B cell (primary cell): ENCODE data around the gene ATG16L1. TPM values are rescaled to one million over a fixed set of nuclear protein-coding genes. Genes with fewer than 3 reads are reported as not detected.

ENCODE experiments used
- ATAC-seq: fragments of 200-7000 bp; cut with Tn5 transposase; one replicate; pipeline ENCODE4 v1.10.0; 2021; ENCODE audit warnings: low read depth, mild to moderate bottlenecking, moderate number of reproducible peaks, moderate library complexity
- CTCF ChIA-PET: fragments of 350-600 bp; sonication (Branson Sonifier 250); formaldehyde crosslinking; loops from one replicate; lab custom pipeline; 2021; ENCODE audit warnings: antibody characterized with exemption, inconsistent platforms; lab: Charles Lee
- POLR2A ChIA-PET: fragments of 350-600 bp; sonication (Branson Sonifier 250); formaldehyde crosslinking; loops from one replicate; lab custom pipeline; 2021; ENCODE audit warnings: antibody characterized with exemption; lab: Charles Lee
- DNase-seq: peaks from one replicate; pipeline ENCODE4 v3.0.0; 2013
- H2AFZ ChIP-seq: 2 replicates; pipeline ENCODE4 v1.6.1; 2012; ENCODE audit warnings: mild to moderate bottlenecking, low read depth, low read length; ENCODE audit not compliant: insufficient read depth, poor library complexity, severe bottlenecking
- H3K27ac ChIP-seq, 2 donors: 1 replicate in 1 of 2; 2 replicates in 1 of 2; pipeline ENCODE4 v1.5.1; 2012 to 2013; ENCODE audit warnings: low read length in 2 of 2, mild to moderate bottlenecking in 2 of 2, moderate library complexity in 1 of 2
- H3K27me3 ChIP-seq, 4 experiments: fragments of 200-600 bp in 1 of 4; sonication (generic) in 1 of 4; replicated peaks in 1 of 4; 1 replicate in 2 of 4; 2 replicates in 2 of 4; pipeline versions ENCODE4 v1.6.1 to v1.7.0; 2013 to 2016; ENCODE audit warnings: low read length in 3 of 4, mild to moderate bottlenecking in 2 of 4, mixed read lengths in 1 of 4, moderate library complexity in 1 of 4; ENCODE audit not compliant: insufficient read depth in 4 of 4, control insufficient read depth in 3 of 4; ENCODE audit errors: control extremely low read depth in 1 of 4
- H3K36me3 ChIP-seq, 2 experiments: replicated peaks in 1 of 2; 1 replicate in 1 of 2; 2 replicates in 1 of 2; pipeline versions ENCODE4 v1.6.1 to v1.7.1; 2013; ENCODE audit warnings: low read length in 1 of 2; ENCODE audit not compliant: insufficient read depth in 2 of 2, control insufficient read depth in 1 of 2; ENCODE audit errors: control extremely low read depth in 1 of 2, extremely low read depth in 1 of 2
- H3K4me1 ChIP-seq, 2 donors: fragments of 200-600 bp in 1 of 2; sonication (generic) in 1 of 2; 1 replicate in 1 of 2; 2 replicates in 1 of 2; pipeline versions ENCODE4 v1.5.1 to v1.6.1; 2013 to 2017; ENCODE audit warnings: low read length in 2 of 2; ENCODE audit not compliant: control insufficient read depth in 2 of 2, insufficient read depth in 2 of 2
- H3K4me2 ChIP-seq: replicated peaks from 2 replicates; pipeline ENCODE3; 2012; ENCODE audit warnings: mild to moderate bottlenecking, low read depth, low read length; ENCODE audit not compliant: poor library complexity, severe bottlenecking
- H3K4me3 ChIP-seq, 5 experiments: fragments of 200-600 bp in 1 of 5; sonication (generic) in 1 of 5; 1 replicate in 3 of 5; 2 replicates in 2 of 5; pipeline versions ENCODE4 v1.5.1 to v1.7.0; 2011 to 2016; ENCODE audit warnings: low read length in 4 of 5, mild to moderate bottlenecking in 4 of 5, low read depth in 2 of 5, control low read depth in 1 of 5, moderate library complexity in 1 of 5; ENCODE audit not compliant: insufficient read depth in 1 of 5; ENCODE audit errors: control extremely low read depth in 1 of 5, extremely low read depth in 1 of 5
- H3K79me2 ChIP-seq: fragments of 200-600 bp; sonication (generic); one replicate; pipeline ENCODE4 v1.6.0; 2016; ENCODE audit warnings: low read length; ENCODE audit not compliant: control insufficient read depth, insufficient read depth
- H3K9ac ChIP-seq: fragments of 200-600 bp; sonication (generic); 2 replicates; pipeline ENCODE4 v1.6.1; 2017; ENCODE audit warnings: mild to moderate bottlenecking, low read length, moderate library complexity
- H3K9me3 ChIP-seq, 3 donors: one replicate each; pipeline versions ENCODE4 v1.6.1 to v1.7.1; 2013; ENCODE audit warnings: low read length in 2 of 3; ENCODE audit not compliant: control insufficient read depth in 2 of 3, insufficient read depth in 1 of 3; ENCODE audit errors: control extremely low read depth in 1 of 3
- H4K20me1 ChIP-seq: 2 replicates; pipeline ENCODE4 v1.6.0; 2012; ENCODE audit warnings: mild to moderate bottlenecking, low read length; ENCODE audit not compliant: insufficient read depth, control insufficient read depth, poor library complexity, severe bottlenecking
- H3K27ac Mint-ChIP-seq: one replicate; pipeline ENCODE4 v1.8.0; 2021; ENCODE audit warnings: mixed read lengths
- H3K27me3 Mint-ChIP-seq: one replicate; pipeline ENCODE4 v1.8.0; 2021; ENCODE audit warnings: mixed read lengths
- H3K4me1 Mint-ChIP-seq: one replicate; pipeline ENCODE4 v1.8.0; 2021; ENCODE audit warnings: mixed read lengths
- H3K4me3 Mint-ChIP-seq: one replicate; pipeline ENCODE4 v1.8.0; 2021; ENCODE audit warnings: mixed read lengths
- H3K9me3 Mint-ChIP-seq: one replicate; pipeline ENCODE4 v1.8.0; 2022; ENCODE audit warnings: mixed read lengths; ENCODE audit not compliant: insufficient read depth
- CTCF ChIP-seq: fragments of 200-600 bp; IDR thresholded peaks from one replicate; pipeline ENCODE4 v1.8.0; 2022; ENCODE audit warnings: antibody characterized with exemption, mild to moderate bottlenecking
- EZH2 ChIP-seq: IDR thresholded peaks from 2 replicates; pipeline ENCODE4 v1.6.1; 2012; ENCODE audit warnings: borderline replicate concordance, low read depth, mild to moderate bottlenecking, moderate library complexity, low read length; ENCODE audit not compliant: insufficient read depth, poor library complexity, severe bottlenecking
- WGBS: methylation state at CpG from one replicate; pipeline ENCODE4 v1.1.5; 2013; ENCODE audit warnings: missing lambda C conversion rate; ENCODE audit not compliant: insufficient coverage; 5-methylcytosine and 5-hydroxymethylcytosine counted together
- intact Hi-C: fragments of 100-400 bp; cut with micrococcal nuclease; formaldehyde crosslinking; loops from one replicate; pipeline ENCODE4 v1.10.0; 2022
- polyA plus RNA-seq: library from polyadenylated mRNA; depleted of rRNA; stranded (reverse); fragments of >200 nt; gene quantifications from 2 replicates; pipeline ENCODE4 v1.2.3, GENCODE V29; 2012
- total RNA-seq, 2 donors: library from RNA; stranded (reverse); fragments of 120-200 nt in 1 of 2; gene quantifications; 1 replicate in 1 of 2; 2 replicates in 1 of 2; pipeline versions ENCODE4 v1.2.3 to v1.2.4, GENCODE V29; 2013 to 2022

Gene ATG16L1
- total and polyA plus RNA-seq, 2 donors (not counting 1 experiment from before 2014, with no cell fraction given), result 25.7 to 69.9 TPM

DNA sequence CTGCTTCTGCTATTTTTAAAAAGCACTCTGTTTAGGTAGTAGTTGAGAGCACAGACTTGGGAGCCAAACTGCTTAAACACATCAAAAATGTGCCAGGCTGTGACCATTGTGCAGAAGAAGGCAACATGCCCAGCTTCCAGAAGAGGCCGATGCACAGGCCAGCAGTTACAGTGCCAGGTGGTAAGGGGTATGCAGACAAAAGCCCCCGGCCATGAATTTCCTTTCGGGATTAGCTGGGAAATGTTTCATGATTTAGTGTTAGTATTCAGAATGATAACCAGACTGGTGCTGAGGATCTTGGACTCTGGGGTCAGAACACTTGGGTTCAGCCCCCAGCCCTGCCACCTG is 40.0 kb upstream of the ATG16L1 start:
- no peak for TF ChIP-seq EZH2
- TF ChIP-seq CTCF, result no peak
- WGBS, result 96% methylated on average over 3 of the region's 3 CpGs
- H3K9me3 ChIP-seq, result no peaks in the 10 kb centered on the region
- CTCF ChIA-PET, result no interaction called here
- Mint-ChIP-seq H3K27me3 (no peaks in the 10 kb centered on the region), H3K9me3 (no peaks in the 10 kb centered on the region), H3K4me3 (no peak overlapping the region), H3K4me1 (peaks cover 14% of the 10 kb centered on the region), H3K27ac (no peak overlapping the region)
- intact Hi-C loops, result no loop called here
- H3K27me3 ChIP-seq, result no peaks in the 10 kb centered on the region
- POLR2A ChIA-PET, result no interaction called here
- H3K79me2 ChIP-seq, result no peaks in the 10 kb centered on the region
- peaks cover 9% of the 10 kb centered on the region for H4K20me1 ChIP-seq
- no peak overlapping the region for H3K4me3 ChIP-seq
- H3K27ac ChIP-seq, result no peak overlapping the region
- ATAC-seq, result no peak
- no peak overlapping the region for H3K9ac ChIP-seq
- peaks cover 7 to 39% of the 10 kb centered on the region in 2 experiments for H3K36me3 ChIP-seq
- H2AFZ ChIP-seq, result no peak overlapping the region
- no peak for DNase-seq
- no peaks in the 10 kb centered on the region for H3K4me1 ChIP-seq
- no peak overlapping the region for H3K4me2 ChIP-seq

DNA sequence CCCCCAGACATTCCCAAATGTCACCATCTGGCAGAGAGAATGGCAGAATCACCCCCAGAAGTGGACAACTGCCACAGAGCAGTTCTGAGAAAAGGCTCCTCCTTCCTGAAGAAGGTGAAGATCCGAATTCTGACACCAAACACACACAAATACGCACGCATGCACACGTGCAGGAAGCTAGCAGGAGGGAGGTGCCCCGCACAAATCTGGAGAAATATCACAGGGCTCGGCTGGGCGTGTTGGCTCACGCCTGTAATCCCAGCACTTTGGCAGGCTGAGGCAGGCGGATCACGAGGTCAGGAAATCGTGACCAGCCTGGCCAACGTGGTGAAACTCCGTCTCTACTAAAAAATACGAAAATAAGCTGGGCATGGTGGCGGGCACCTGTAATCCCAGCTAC is 38.5 kb upstream of the ATG16L1 start:
- Histone ChIP-seq H3K9me3 (no peaks in the 10 kb centered on the region), H3K4me3 (no peak overlapping the region), H3K27me3 (no peaks in the 10 kb centered on the region), H3K27ac (no peak overlapping the region), H3K36me3 (peaks cover under 1 to 24% of the 10 kb centered on the region in 2 experiments), H3K9ac (no peak overlapping the region), H2AFZ (no peak overlapping the region), H3K79me2 (no peaks in the 10 kb centered on the region), H3K4me2 (no peak overlapping the region), H4K20me1 (no peaks in the 10 kb centered on the region), H3K4me1 (no peaks in the 10 kb centered on the region)
- ATAC-seq, result no peak
- no peaks in the 10 kb centered on the region for H3K27me3 Mint-ChIP-seq
- WGBS, result 97% methylated on average over 15 of the region's 15 CpGs
- ChIA-PET POLR2A (no interaction called here), CTCF (no interaction called here)
- DNase-seq, result no peak
- H3K4me1 Mint-ChIP-seq, result peaks cover 10% of the 10 kb centered on the region
- TF ChIP-seq CTCF (no peak), EZH2 (no peak)
- no peak overlapping the region for H3K4me3 Mint-ChIP-seq
- H3K9me3 Mint-ChIP-seq, result no peaks in the 10 kb centered on the region
- intact Hi-C loops, result no loop called here
- no peak overlapping the region for H3K27ac Mint-ChIP-seq
